IMR-90 (cell line): ENCODE data around the gene LRRN2. TPM values are rescaled to one million over a fixed set of nuclear protein-coding genes. Genes with fewer than 3 reads are reported as not detected.
A peak's percentile ranks its signal among the peaks of the same experiment; 100 is the strongest.

Source experiments
- ATAC-seq: fragments of 200-7000 bp; cut with Tn5 transposase; 2 replicates; pipeline ENCODE4 v1.9.1; 2020; ENCODE audit warnings: low read depth, mild to moderate bottlenecking, moderate library complexity
- BruUV-seq: library from RNA; stranded (reverse); fragments of 400-500 nt; replicated peaks from 2 replicates; lab custom pipeline; 2021; lab: Mats Ljungman, UMichigan
- CTCF ChIA-PET: fragments of 300-600 bp; formaldehyde crosslinking; extraction: SDS; loops from one replicate; lab custom pipeline; 2021; ENCODE audit warnings: antibody characterized with exemption; lab: Yijun Ruan, JAX
- POLR2A ChIA-PET: fragments of 300-600 bp; sonication (Branson Sonifier 250); formaldehyde crosslinking; loops from one replicate; lab custom pipeline; 2022; ENCODE audit warnings: antibody characterized with exemption; ENCODE audit not compliant: unreplicated experiment; lab: Charles Lee
- DNase-seq: peaks from one replicate; pipeline ENCODE4 v3.0.0; 2013
- H2AFZ ChIP-seq: replicated peaks from 2 replicates; pipeline ENCODE3; 2013; ENCODE audit warnings: low read length, mild to moderate bottlenecking; ENCODE audit not compliant: poor library complexity
- H2AK5ac ChIP-seq: 2 replicates; pipeline ENCODE4 v1.6.1; 2013; ENCODE audit warnings: low read depth, low read length, inconsistent platforms
- H2AK9ac ChIP-seq: replicated peaks from 2 replicates; pipeline ENCODE3; 2013; ENCODE audit warnings: mild to moderate bottlenecking, low read depth, low read length, moderate library complexity; ENCODE audit not compliant: poor library complexity
- H2BK120ac ChIP-seq: 2 replicates; pipeline ENCODE4 v1.6.1; 2013; ENCODE audit warnings: low read depth, low read length, inconsistent platforms
- H2BK15ac ChIP-seq: 3 replicates; pipeline ENCODE4 v1.6.1; 2013; ENCODE audit warnings: low read depth, low read length, inconsistent platforms
- H2BK20ac ChIP-seq: 2 replicates; pipeline ENCODE4 v1.6.1; 2013; ENCODE audit warnings: low read depth, mild to moderate bottlenecking, inconsistent platforms, low read length, moderate library complexity
- H2BK5ac ChIP-seq: 2 replicates; pipeline ENCODE4 v1.6.1; 2013; ENCODE audit warnings: mild to moderate bottlenecking, low read depth, low read length, inconsistent platforms; ENCODE audit not compliant: poor library complexity, severe bottlenecking
- H3K14ac ChIP-seq: replicated peaks from 2 replicates; pipeline ENCODE4 v1.6.1; 2013; ENCODE audit warnings: low read depth, low read length, inconsistent platforms
- H3K18ac ChIP-seq: 2 replicates; pipeline ENCODE4 v1.6.1; 2013; ENCODE audit warnings: low read depth, low read length, control low read depth
- H3K23ac ChIP-seq: 2 replicates; pipeline ENCODE4 v1.6.1; 2013; ENCODE audit warnings: low read depth, low read length, inconsistent platforms
- H3K27ac ChIP-seq: 2 replicates; pipeline ENCODE4 v1.5.1; 2013; ENCODE audit warnings: mild to moderate bottlenecking, control low read depth, low read length; ENCODE audit not compliant: insufficient read depth
- H3K27me3 ChIP-seq: 2 replicates; pipeline ENCODE4 v1.6.1; 2013; ENCODE audit warnings: low read length; ENCODE audit not compliant: control insufficient read depth, insufficient read depth
- H3K36me3 ChIP-seq: 2 replicates; pipeline ENCODE4 v1.6.1; 2013; ENCODE audit warnings: low read length, mixed read lengths; ENCODE audit not compliant: control insufficient read depth, insufficient read depth
- H3K4ac ChIP-seq: 2 replicates; pipeline ENCODE4 v1.6.1; 2013; ENCODE audit warnings: low read depth, low read length, inconsistent platforms
- H3K4me1 ChIP-seq: 2 replicates; pipeline ENCODE4 v1.6.1; 2013; ENCODE audit warnings: low read length, mixed read lengths; ENCODE audit not compliant: control insufficient read depth, insufficient read depth
- H3K4me2 ChIP-seq: 2 replicates; pipeline ENCODE4 v1.6.1; 2013; ENCODE audit warnings: low read depth, mild to moderate bottlenecking, control low read depth, low read length, moderate library complexity
- H3K4me3 ChIP-seq: 2 replicates; pipeline ENCODE4 v1.5.1; 2013; ENCODE audit warnings: low read depth, mild to moderate bottlenecking, control low read depth, low read length, moderate library complexity; ENCODE audit not compliant: insufficient read depth
- H3K56ac ChIP-seq: 2 replicates; pipeline ENCODE4 v1.6.1; 2013; ENCODE audit warnings: low read length, inconsistent platforms; ENCODE audit not compliant: insufficient read depth; ENCODE audit errors: extremely low read depth
- H3K79me1 ChIP-seq, 2 experiments: 2 replicates each; pipeline ENCODE4 v1.6.1; 2013; ENCODE audit warnings: low read length in 2 of 2, inconsistent platforms in 1 of 2, low read depth in 1 of 2
- H3K9ac ChIP-seq: 2 replicates; pipeline ENCODE4 v1.6.1; 2013; ENCODE audit warnings: low read depth, low read length, control low read depth
- H3K9me1 ChIP-seq: 2 replicates; pipeline ENCODE4 v1.6.1; 2013; ENCODE audit warnings: low read length, inconsistent platforms; ENCODE audit not compliant: insufficient read depth
- H3K9me3 ChIP-seq: 2 replicates; pipeline ENCODE4 v1.6.1; 2013; ENCODE audit warnings: low read length; ENCODE audit not compliant: control insufficient read depth, insufficient read depth
- H4K20me1 ChIP-seq: 2 replicates; pipeline ENCODE4 v1.6.1; 2013; ENCODE audit warnings: low read length, inconsistent platforms; ENCODE audit not compliant: insufficient read depth
- H4K5ac ChIP-seq: 2 replicates; pipeline ENCODE4 v1.6.1; 2013; ENCODE audit warnings: mild to moderate bottlenecking, low read depth, low read length, control low read depth
- H4K8ac ChIP-seq, 2 experiments: 2 replicates each; pipeline ENCODE4 v1.6.1; 2013; ENCODE audit warnings: low read depth in 2 of 2, low read length in 2 of 2, control low read depth in 1 of 2, inconsistent platforms in 1 of 2
- H4K91ac ChIP-seq: 2 replicates; pipeline ENCODE4 v1.6.1; 2013; ENCODE audit warnings: low read depth, low read length, inconsistent platforms; ENCODE audit not compliant: insufficient read depth
- CEBPB ChIP-seq: IDR thresholded peaks from 2 replicates; pipeline ENCODE4 v1.6.1; 2012; ENCODE audit warnings: low read depth, low read length, improper control_type of control experiment
- CTCF ChIP-seq: conservative IDR thresholded peaks from 2 replicates; pipeline ENCODE4 v1.5.1; 2012; ENCODE audit warnings: mild to moderate bottlenecking, low read depth, low read length, improper control_type of control experiment
- POLR2A ChIP-seq: IDR thresholded peaks from 2 replicates; pipeline ENCODE4 v1.6.1; 2012; ENCODE audit warnings: mild to moderate bottlenecking, low read depth, low read length
- RCOR1 ChIP-seq: IDR thresholded peaks from 2 replicates; pipeline ENCODE4 v1.6.1; 2012; ENCODE audit warnings: mild to moderate bottlenecking, low read length, improper control_type of control experiment; ENCODE audit not compliant: insufficient replicate concordance
- USF2 ChIP-seq: fragments of 150-350 bp; IDR thresholded peaks from 2 replicates; pipeline ENCODE4 v1.6.1; 2017; ENCODE audit warnings: mild to moderate bottlenecking, antibody characterized with exemption, low read length, low read depth
- WGBS, 2 experiments: methylation state at CpG; one replicate each; pipeline versions ENCODE4 v1.1.5 to v1.1.7; 2013; ENCODE audit warnings: missing lambda C conversion rate in 2 of 2; ENCODE audit not compliant: insufficient read length in 1 of 2; ENCODE audit errors: extremely low coverage in 2 of 2; 5-methylcytosine and 5-hydroxymethylcytosine counted together
- dilution Hi-C: fragments of 300-500 bp; cut with HindIII; formaldehyde crosslinking; loops from one replicate; pipeline ENCODE4 v1.14.3; 2018; ENCODE audit warnings: low sequenced_read_pairs; ENCODE audit not compliant: unreplicated experiment
- in situ Hi-C: fragments of 300-500 bp; cut with MboI; formaldehyde crosslinking; loops from 3 replicates; pipeline ENCODE4 v1.14.3; 2019; ENCODE audit warnings: low sequenced_read_pairs, inconsistent platforms, mixed read lengths
- intact Hi-C: fragments of 100-400 bp; cut with micrococcal nuclease; formaldehyde crosslinking; loops from 2 replicates; pipeline ENCODE4 v1.10.0; 2022
- polyA plus RNA-seq, 3 experiments: library from polyadenylated mRNA; depleted of rRNA; stranded (reverse); fragments of >200 nt; gene quantifications; 2 replicates each; pipeline ENCODE4 v1.2.3, GENCODE V29; 2012; ENCODE audit warnings: low replicate concordance in 1 of 3
- total RNA-seq: library from RNA; depleted of rRNA; stranded (reverse); fragments of >200 nt; gene quantifications from 2 replicates; pipeline ENCODE4 v1.2.3, GENCODE V29; 2012

LRRN2 gene
- total and polyA plus RNA-seq, 2 of the 4 experiments (the other 2 are of a cell fraction): not detected

- no peaks in the 10 kb centered on the region for H3K9me3 ChIP-seq
- WGBS, 2 experiments: no CpG with 5 or more reads among the region's 8 CpGs
- H3K4ac ChIP-seq: 0 out of 2 replicates have a peak overlapping the region, but pooled peaks have one; percentile 45
- H3K27ac ChIP-seq: no peak overlapping the region
- H3K9ac ChIP-seq: no peak overlapping the region
- peaks cover 11% of the 10 kb centered on the region; the same call in 1 of the 2 replicates for H3K9me1 ChIP-seq
- H3K18ac ChIP-seq: no peak overlapping the region; the same call in 1 of the 2 replicates
- ChIA-PET POLR2A (no interaction called here), CTCF (no interaction called here)
- no peak overlapping the region for H3K4me2 ChIP-seq
- TF ChIP-seq CEBPB (no peak), CTCF (no peak), POLR2A (no peak), RCOR1 (no peak), USF2 (no peak)
- in situ Hi-C loops: no loop called here
- no peak overlapping the region for H2AK9ac ChIP-seq
- intact Hi-C loops: no loop called here
- peak overlapping the region; percentile 60; the same call in 1 of the 2 replicates for H2BK20ac ChIP-seq
- no TSS peak for BruUV-seq
- ATAC-seq (peak; percentile 44; the same call in 1 of the 2 replicates), DNase-seq (peak; percentile 16)
- H4K8ac ChIP-seq: peak overlapping the region in 1 of 2 experiments; percentile 19; a peak in 1 of 4 replicates
- peak overlapping the region; percentile 83 for H2AFZ ChIP-seq
- H3K4me1 ChIP-seq: peaks cover 11% of the 10 kb centered on the region
- no peaks in the 10 kb centered on the region for H3K79me1 ChIP-seq
- no peak overlapping the region; the same call in 1 of the 2 replicates for H2AK5ac ChIP-seq
- dilution Hi-C loops: no loop called here
- H4K5ac ChIP-seq: no peak overlapping the region
- 0 out of 2 replicates have a peak overlapping the region, but pooled peaks have one; percentile 26 for H2BK120ac ChIP-seq
- no peak overlapping the region for H3K23ac ChIP-seq
- H3K36me3 ChIP-seq: no peaks in the 10 kb centered on the region
- H3K56ac ChIP-seq: no peak overlapping the region
- peak overlapping the region; percentile 56 for H4K91ac ChIP-seq
- H2BK5ac ChIP-seq: no peak overlapping the region
- no peaks in the 10 kb centered on the region for H4K20me1 ChIP-seq
- no peak overlapping the region for H2BK15ac ChIP-seq
- peaks cover 2% of the 10 kb centered on the region; the same call in 1 of the 2 replicates for H3K27me3 ChIP-seq
- H3K4me3 ChIP-seq: no peak overlapping the region
- no peak overlapping the region for H3K14ac ChIP-seq
Observed at GRCh38 chr1:204589409-204590038, 96.0 kb downstream of the LRRN2 start.
